ENCODE measurements around the gene HSP90AA1. TPM values are rescaled to one million over a fixed set of nuclear protein-coding genes. Genes with fewer than 3 reads are reported as not detected.
A peak's percentile ranks its signal among the peaks of the same experiment; 100 is the strongest.

HSP90AA1 gene
- total and polyA plus RNA-seq, 2 of the 8 experiments (the other 6 are each of a cell fraction or from before 2014, with no cell fraction given): 339 to 878 TPM

- peaks cover 28 to 45% (median 39%) of the 10 kb centered on the region in 4 experiments for H3K36me3 ChIP-seq (ENCODE audit: control insufficient read depth in 2 of 4, insufficient read depth in 4 of 4, low read length in 3 of 4)
- peak overlapping the region; percentile 73 for H3K56ac ChIP-seq (replicated peaks; ENCODE audit: insufficient read length, low read depth, low read length)
Observed at GRCh38 chr14:102086709-102086971, 204 bp downstream of the HSP90AA1 start.

More at GRCh38 chr14:102086709-102086971, 204 bp downstream of the HSP90AA1 start:
- Histone ChIP-seq H3K4me2 (ENCODE audit: insufficient read depth in 1 of 2, low read depth in 2 of 2, low read length in 2 of 2) (peak overlapping the region; percentile 52 to 75), H4K5ac (ENCODE audit: insufficient read length, low read depth, low read length) (no peak overlapping the region), H3K79me1 (ENCODE audit: low read depth, low read length) (no peaks in the 10 kb centered on the region; the same call in 1 of the 2 replicates), H4K8ac (ENCODE audit: extremely low read depth, insufficient read depth, low read length) (peak overlapping the region; percentile 86; the same call in 1 of the 2 replicates), H4K91ac (replicated peaks; ENCODE audit: insufficient read length, low read length) (no peak overlapping the region), H3K23ac (ENCODE audit: insufficient read length) (no peak overlapping the region), H2AK5ac (ENCODE audit: low read depth, low read length) (no peak overlapping the region), H3K4me3 (ENCODE audit: extremely low read depth in 1 of 4, insufficient read depth in 2 of 4, low read depth in 3 of 4, low read length in 4 of 4) (peak overlapping the region; percentile 78 to 98 (median 87)), H2BK120ac (replicated peaks; ENCODE audit: low read depth, low read length) (no peak overlapping the region), H2BK5ac (ENCODE audit: low read depth, low read length) (peak overlapping the region; percentile 52; the same call in 1 of the 2 replicates), H3K4ac (replicated peaks; ENCODE audit: insufficient read length, low read depth, low read length) (no peak overlapping the region), H2BK12ac (ENCODE audit: low read depth, low read length) (no peak overlapping the region), H3K4me1 (replicated peaks in 1 of 4; ENCODE audit: control insufficient read depth in 3 of 4, insufficient read depth in 4 of 4, low read length in 3 of 4) (peaks cover 4 to 18% (median 12%) of the 10 kb centered on the region in 4 experiments), H3K14ac (ENCODE audit: insufficient read length) (no peak overlapping the region), H3K23me2 (ENCODE audit: low read depth, low read length) (no peaks in the 10 kb centered on the region; the same call in 1 of the 2 replicates), H3K9me3 (ENCODE audit: insufficient read depth in 2 of 2, low read depth in 1 of 2, low read length in 1 of 2) (no peaks in the 10 kb centered on the region), H3K9ac (replicated peaks in 1 of 4; ENCODE audit: extremely low read depth in 1 of 4, low read depth in 3 of 4, low read length in 3 of 4) (peak overlapping the region; percentile 65 to 93 (median 75)), H3K27me3 (replicated peaks in 1 of 4; ENCODE audit: control insufficient read depth in 3 of 4, extremely low read depth in 1 of 4, insufficient read depth in 3 of 4, low read length in 3 of 4) (no peaks in the 10 kb centered on the region), H2BK20ac (ENCODE audit: low read length) (no peak overlapping the region), H2BK15ac (ENCODE audit: low read length) (no peak overlapping the region), H3K18ac (ENCODE audit: extremely low read depth, low read length) (no peak overlapping the region; the same call in 1 of the 2 replicates), H2AFZ (ENCODE audit: low read length) (no peak overlapping the region), H3K79me2 (ENCODE audit: control insufficient read depth in 1 of 2, insufficient read depth in 2 of 2, low read length in 2 of 2) (peaks cover 5 to 37% of the 10 kb centered on the region in 2 experiments), H4K20me1 (replicated peaks in 1 of 2; ENCODE audit: control insufficient read depth in 1 of 2, insufficient read depth in 2 of 2, low read length in 2 of 2) (peaks cover 6 to 8% of the 10 kb centered on the region in 2 experiments), H3K27ac (ENCODE audit: low read depth, low read length) (peak overlapping the region; percentile 75; the same call in 1 of the 2 replicates)
- no peak for TF ChIP-seq KDM4A (IDR thresholded peaks at IDR 0.05; ENCODE audit: low read depth, low read length, severe bottlenecking)
- TF ChIP-seq ASH2L (IDR thresholded peaks at IDR 0.05; ENCODE audit: low read length): no peak
- no peak for DNase-seq (ENCODE audit: low read depth in 1 of 2, low spot score in 2 of 2)
- ChIA-PET CTCF (ENCODE audit: partially characterized antibody) (interaction anchor here (0.8 to 2.2 kb wide), 2 partner anchors 10 to 25 kb away, joined by 3 to 11 read pairs; no protein-coding TSS in a partner anchor), POLR2A (ENCODE audit: partially characterized antibody) (interaction anchor here (0.9 to 4.5 kb wide), 6 partner anchors 9 to 126 kb away, joined by 3 to 39 read pairs (median 3); no protein-coding TSS in a partner anchor)
- FAIRE-seq: no peak
- WGBS, 2 experiments (ENCODE audit: extremely low coverage in 1 of 2, insufficient coverage in 1 of 2, insufficient read length in 1 of 2, insufficient replicate concordance in 2 of 2, low coverage in 1 of 2, low lambda C conversion rate in 2 of 2, missing lambda C conversion rate in 1 of 2): 3% methylated on average over 16 of the region's 32 CpGs; no CpG with 5 or more reads in 1 of the 2 experiments

All from H1 (cell line).